Type B pancreatic cell (in vitro differentiated cells): Measurements from ENCODE around the gene TBC1D26. TPM values are rescaled to one million over a fixed set of nuclear protein-coding genes. Genes with fewer than 3 reads are reported as not detected.
"Not testable (repeated sequence)": the region's sequence is repeated elsewhere in the genome, so short reads cannot be mapped to it uniquely, and the experiment has no call there.

Experiments used
- DNase-seq: peaks from one replicate; pipeline ENCODE4 v3.0.0; 2021; ENCODE audit warnings: mixed read lengths; ENCODE audit not compliant: unreplicated experiment; ENCODE audit errors: extremely low spot score
- H3K27ac Mint-ChIP-seq: 2 replicates; pipeline ENCODE4 v1.8.0; 2021; ENCODE audit warnings: mild to moderate bottlenecking, mixed read lengths
- H3K27me3 Mint-ChIP-seq: 2 replicates; pipeline ENCODE4 v1.8.0; 2021; ENCODE audit warnings: mixed read lengths
- H3K36me3 Mint-ChIP-seq: 2 replicates; pipeline ENCODE4 v1.8.0; 2021; ENCODE audit warnings: mixed read lengths
- H3K4me1 Mint-ChIP-seq: one replicate; pipeline ENCODE4 v1.8.0; 2021; ENCODE audit warnings: mixed read lengths; ENCODE audit not compliant: unreplicated experiment
- H3K4me3 Mint-ChIP-seq: 2 replicates; pipeline ENCODE4 v1.8.0; 2021; ENCODE audit warnings: mild to moderate bottlenecking, mixed read lengths
- H3K9me3 Mint-ChIP-seq: 2 replicates; pipeline ENCODE4 v1.8.0; 2021; ENCODE audit warnings: mixed read lengths
- CTCF ChIP-seq: fragments of 200-600 bp; sonication (generic); conservative IDR thresholded peaks from 2 replicates; pipeline ENCODE4 v1.5.0; 2021; ENCODE audit warnings: antibody characterized with exemption, mild to moderate bottlenecking
- long read RNA-seq: library from polyadenylated mRNA; unstranded; transcript quantifications from one replicate; pipeline ENCODE4 v2.0.0, GENCODE V29; 2020
- total RNA-seq: library from RNA; stranded (reverse); gene quantifications from 2 replicates; pipeline ENCODE4 v1.2.1, GENCODE V29; 2021; ENCODE audit warnings: low replicate concordance

The TBC1D26 gene
- total RNA-seq, result 0.45 and 0.46 TPM in 2 replicates
- long read RNA-seq, result 0 reads

- H3K27me3 Mint-ChIP-seq, H3K4me1 Mint-ChIP-seq, DNase-seq, H3K36me3 Mint-ChIP-seq, H3K4me3 Mint-ChIP-seq, H3K9me3 Mint-ChIP-seq, H3K27ac Mint-ChIP-seq: not testable (repeated sequence)
Observed at GRCh38 chr17:15731900-15732299, at the start of gene TBC1D26. TBC1D26 (plus strand) TSS chr17:15732283; CDS start chr17:15735349, 3,066 bp downstream.

GRCh38 chr17:15683135-15683534, 48.9 kb upstream of the TBC1D26 start:
- H3K27ac Mint-ChIP-seq, DNase-seq, H3K9me3 Mint-ChIP-seq, H3K27me3 Mint-ChIP-seq: not testable (repeated sequence)
- peaks cover 18% of the 10 kb centered on the region for H3K36me3 Mint-ChIP-seq
- H3K4me3 Mint-ChIP-seq, result peak overlapping the region; percentile 98
- H3K4me1 Mint-ChIP-seq, result peaks cover 15% of the 10 kb centered on the region

GRCh38 chr17:15683824-15684478, 48.1 kb upstream of the TBC1D26 start, which contains the start of gene TRIM16:
TRIM16 (minus strand) TSS chr17:15684311; CDS start chr17:15651609, 32,702 bp downstream.
- H3K4me1 Mint-ChIP-seq, result peaks cover 15% of the 10 kb centered on the region

GRCh38 chr17:15687494-15687893, 44.6 kb upstream of the TBC1D26 start:
- not testable (repeated sequence) for H3K9me3 Mint-ChIP-seq, H3K27ac Mint-ChIP-seq, H3K4me3 Mint-ChIP-seq, DNase-seq, H3K27me3 Mint-ChIP-seq, H3K36me3 Mint-ChIP-seq
- peaks cover 15% of the 10 kb centered on the region for H3K4me1 Mint-ChIP-seq

More at GRCh38 chr17:15683824-15684478, 48.1 kb upstream of the TBC1D26 start, which contains the start of gene TRIM16:
- not testable (repeated sequence) for H3K27me3 Mint-ChIP-seq, H3K9me3 Mint-ChIP-seq
- DNase-seq, result peak; percentile 79
- H3K4me3 Mint-ChIP-seq, result peak within 1 kb of the TSS; percentile 98
- H3K27ac Mint-ChIP-seq, result peak within 1 kb of the TSS; percentile 91
- peaks cover 15% of the 10 kb centered on the region for H3K36me3 Mint-ChIP-seq
- peak; percentile 68 for TF ChIP-seq CTCF

- DNase-seq, H3K4me1 Mint-ChIP-seq, H3K27me3 Mint-ChIP-seq, H3K9me3 Mint-ChIP-seq: not testable (repeated sequence)
- Mint-ChIP-seq H3K27ac (peak overlapping the region; percentile 85), H3K4me3 (peak overlapping the region; percentile 95), H3K36me3 (peaks cover 11% of the 10 kb centered on the region)
Observed at GRCh38 chr17:15698967-15699366, 33.1 kb upstream of the TBC1D26 start.

- not testable (repeated sequence) for H3K4me1 Mint-ChIP-seq, H3K27me3 Mint-ChIP-seq, H3K9me3 Mint-ChIP-seq
- Mint-ChIP-seq H3K4me3 (peak within 1 kb of the TSS; percentile 95), H3K27ac (peak within 1 kb of the TSS; percentile 85), H3K36me3 (peaks cover 11% of the 10 kb centered on the region)
- peak; percentile 100 for DNase-seq
Observed at GRCh38 chr17:15699413-15699924, 32.6 kb upstream of the TBC1D26 start, which contains the start of gene ZNF286A. ZNF286A (plus strand) TSS chr17:15699752; CDS start chr17:15700330, 578 bp downstream.

GRCh38 chr17:15699937-15700336, 32.1 kb upstream of the TBC1D26 start:
- H3K27ac Mint-ChIP-seq, result peak overlapping the region; percentile 85
- H3K27me3 Mint-ChIP-seq, H3K4me1 Mint-ChIP-seq, DNase-seq, H3K9me3 Mint-ChIP-seq: not testable (repeated sequence)
- peak overlapping the region; percentile 95 for H3K4me3 Mint-ChIP-seq
- H3K36me3 Mint-ChIP-seq, result peaks cover 12% of the 10 kb centered on the region

- not testable (repeated sequence) for H3K27me3 Mint-ChIP-seq, H3K4me3 Mint-ChIP-seq, DNase-seq, H3K27ac Mint-ChIP-seq, H3K4me1 Mint-ChIP-seq
- Mint-ChIP-seq H3K9me3 (peaks cover 10% of the 10 kb centered on the region), H3K36me3 (peaks cover 47% of the 10 kb centered on the region)
Observed at GRCh38 chr17:15704239-15704638, 27.8 kb upstream of the TBC1D26 start.

- not testable (repeated sequence) for H3K4me3 Mint-ChIP-seq, DNase-seq, H3K27me3 Mint-ChIP-seq, H3K4me1 Mint-ChIP-seq, H3K27ac Mint-ChIP-seq
- H3K9me3 Mint-ChIP-seq, result peaks cover 14% of the 10 kb centered on the region
- H3K36me3 Mint-ChIP-seq, result peaks cover 53% of the 10 kb centered on the region
Observed at GRCh38 chr17:15704813-15705212, 27.3 kb upstream of the TBC1D26 start.

- H3K9me3 Mint-ChIP-seq, result peaks cover 10% of the 10 kb centered on the region
- H3K27me3 Mint-ChIP-seq, H3K4me3 Mint-ChIP-seq, H3K27ac Mint-ChIP-seq, H3K4me1 Mint-ChIP-seq, DNase-seq: not testable (repeated sequence)
- H3K36me3 Mint-ChIP-seq, result peaks cover 55% of the 10 kb centered on the region
Observed at GRCh38 chr17:15708879-15709278, 23.2 kb upstream of the TBC1D26 start.

- not testable (repeated sequence) for DNase-seq, H3K4me1 Mint-ChIP-seq, H3K9me3 Mint-ChIP-seq, H3K27ac Mint-ChIP-seq, H3K27me3 Mint-ChIP-seq, H3K4me3 Mint-ChIP-seq
- peaks cover 34% of the 10 kb centered on the region for H3K36me3 Mint-ChIP-seq
Observed at GRCh38 chr17:15716601-15717563, 15.2 kb upstream of the TBC1D26 start.

GRCh38 chr17:15730535-15730934, 1.5 kb upstream of the TBC1D26 start:
- not testable (repeated sequence) for H3K36me3 Mint-ChIP-seq, H3K27me3 Mint-ChIP-seq, H3K9me3 Mint-ChIP-seq, DNase-seq, H3K4me1 Mint-ChIP-seq, H3K27ac Mint-ChIP-seq, H3K4me3 Mint-ChIP-seq
